GM21786 (cell line): ENCODE data around the gene CACTIN.

Experiments
- ATAC-seq: cut with Tn5 transposase; IDR thresholded peaks from one replicate; pipeline ENCODE4 v1.9.1; 2021; ENCODE audit not compliant: unreplicated experiment

The CACTIN gene

DNA sequence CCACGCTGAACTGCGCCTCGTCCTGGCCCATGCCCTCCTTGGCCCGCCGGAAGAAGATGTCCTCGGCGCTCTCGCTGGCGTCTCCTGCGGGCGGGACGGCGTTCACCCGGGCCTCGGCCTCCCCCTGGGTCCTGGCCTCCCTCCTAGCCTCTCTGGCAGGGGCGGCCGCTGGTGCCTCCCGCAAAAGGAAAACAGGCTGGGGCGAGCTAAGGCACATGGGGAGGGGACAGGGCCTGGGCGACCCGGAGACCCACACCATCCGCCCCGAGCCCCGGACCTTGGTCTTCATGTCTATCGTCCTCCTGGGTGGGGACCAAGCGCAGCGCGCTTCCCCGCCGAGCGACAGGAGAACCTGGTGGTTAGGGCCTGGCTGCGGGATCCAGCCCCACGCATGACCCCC, 14.3 kb downstream of the CACTIN start:
- ATAC-seq, result no peak

DNA sequence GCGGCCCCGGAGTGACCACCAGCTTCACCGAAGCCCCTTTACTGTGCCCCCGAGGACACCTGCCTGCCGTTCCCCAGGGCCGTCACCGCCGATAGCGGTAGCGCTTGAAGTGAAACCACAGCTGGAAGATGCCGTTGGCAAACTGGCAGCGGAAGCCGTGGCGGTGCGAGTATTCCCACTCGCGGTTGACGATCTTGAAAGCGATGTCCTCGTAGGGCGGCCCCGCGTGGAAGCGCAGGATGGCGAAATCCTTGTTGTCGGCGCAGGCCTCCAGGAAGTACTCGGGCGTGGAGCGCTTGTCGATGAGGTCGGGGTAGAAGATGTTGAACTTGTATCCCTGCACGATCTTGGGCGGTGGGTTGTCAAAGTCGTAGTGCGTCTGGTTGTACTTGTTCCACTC, 14.7 kb downstream of the CACTIN start:
- no peak for ATAC-seq

DNA sequence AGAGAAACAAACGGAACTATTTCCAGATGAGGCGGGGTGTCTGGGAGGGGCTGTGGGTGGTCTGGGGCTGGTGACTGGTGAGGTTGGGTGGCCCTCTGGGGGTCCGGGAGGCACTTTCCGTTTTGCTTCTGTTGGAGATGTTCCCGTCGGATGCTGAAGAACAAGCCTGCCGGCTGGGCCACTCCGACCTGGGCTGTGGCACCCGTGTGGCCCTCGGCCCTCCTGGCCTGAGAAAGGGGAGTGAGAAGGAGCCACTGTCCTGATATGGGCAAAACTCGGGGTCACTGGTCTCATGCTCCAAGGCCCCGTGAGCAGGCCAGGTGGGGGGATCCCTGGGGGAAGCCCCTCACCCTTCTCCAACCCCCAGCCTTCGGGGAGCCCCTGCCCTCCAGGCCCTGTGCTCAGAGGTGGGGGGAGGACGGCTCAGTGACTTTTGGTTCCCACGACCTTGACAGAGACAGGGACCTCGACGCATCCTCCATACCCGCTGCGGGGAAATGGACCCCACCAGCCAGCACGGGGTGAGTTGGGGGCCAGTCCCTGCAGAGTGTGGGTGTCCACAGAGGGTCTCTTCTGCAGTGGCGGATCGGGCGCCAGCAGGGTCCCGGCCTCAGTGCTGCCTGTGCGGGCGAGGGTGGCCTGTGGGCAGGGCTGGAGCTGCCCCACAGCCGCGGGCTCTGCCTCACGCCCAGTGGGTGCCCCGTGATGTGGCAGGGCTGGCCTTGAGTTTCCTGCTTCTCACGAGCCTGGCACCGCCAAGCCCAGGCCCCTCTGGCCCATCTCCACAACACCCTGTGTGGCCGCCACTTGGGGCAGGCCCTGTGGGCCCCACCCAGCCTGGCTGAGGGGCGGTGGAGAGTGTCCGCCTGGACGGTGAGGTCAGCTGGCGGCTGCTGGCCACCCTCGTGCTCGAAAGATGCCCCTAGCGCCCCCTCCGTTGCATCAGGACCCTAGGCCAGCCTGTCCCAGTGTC, 15.6 kb downstream of the CACTIN start:
- no peak for ATAC-seq

DNA sequence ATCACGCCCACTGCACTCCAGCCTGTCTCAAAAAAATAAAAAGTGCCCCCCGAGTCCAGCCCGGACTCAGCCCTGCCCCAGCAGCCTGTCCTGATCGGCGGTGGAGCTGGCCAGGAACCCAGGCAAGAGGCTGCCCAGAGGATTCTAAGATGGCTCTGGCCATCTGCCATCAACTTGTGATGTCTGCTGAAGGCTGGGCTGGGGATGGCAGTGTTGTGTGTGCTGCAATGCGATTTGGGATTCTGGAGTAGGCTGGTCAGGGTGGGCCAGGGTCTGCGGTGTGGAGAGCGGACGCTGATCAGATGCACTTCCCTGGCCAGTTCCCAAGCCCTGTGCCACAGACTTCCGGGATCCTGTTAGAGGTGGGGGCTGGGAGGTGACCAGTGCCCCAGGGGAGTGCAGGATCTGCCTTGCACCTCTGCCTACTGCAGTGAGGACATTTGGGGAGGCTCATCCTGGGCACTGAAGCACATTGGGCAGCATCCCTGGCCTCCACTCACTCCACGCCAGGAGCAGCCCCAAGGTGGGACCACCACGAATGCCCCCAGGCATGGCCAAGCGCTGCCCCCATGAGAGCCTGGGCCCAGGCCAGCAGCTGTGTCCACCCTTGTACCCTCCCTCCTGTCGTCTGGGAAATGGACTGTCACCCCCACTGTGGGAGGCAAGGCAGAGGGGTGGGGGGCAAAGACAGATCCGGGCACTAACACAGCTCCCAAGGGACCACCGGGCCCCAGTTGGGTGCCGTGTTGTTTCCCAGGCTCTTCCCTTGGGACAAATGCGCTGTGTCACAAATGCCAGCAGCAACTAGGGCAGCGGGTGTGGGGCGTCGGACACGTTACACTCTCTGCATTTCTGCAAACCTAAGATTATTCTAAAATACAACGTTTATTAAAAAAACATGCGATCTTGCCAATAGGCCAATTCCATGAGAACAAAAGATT, 16.5 kb downstream of the CACTIN start:
- no peak for ATAC-seq

DNA sequence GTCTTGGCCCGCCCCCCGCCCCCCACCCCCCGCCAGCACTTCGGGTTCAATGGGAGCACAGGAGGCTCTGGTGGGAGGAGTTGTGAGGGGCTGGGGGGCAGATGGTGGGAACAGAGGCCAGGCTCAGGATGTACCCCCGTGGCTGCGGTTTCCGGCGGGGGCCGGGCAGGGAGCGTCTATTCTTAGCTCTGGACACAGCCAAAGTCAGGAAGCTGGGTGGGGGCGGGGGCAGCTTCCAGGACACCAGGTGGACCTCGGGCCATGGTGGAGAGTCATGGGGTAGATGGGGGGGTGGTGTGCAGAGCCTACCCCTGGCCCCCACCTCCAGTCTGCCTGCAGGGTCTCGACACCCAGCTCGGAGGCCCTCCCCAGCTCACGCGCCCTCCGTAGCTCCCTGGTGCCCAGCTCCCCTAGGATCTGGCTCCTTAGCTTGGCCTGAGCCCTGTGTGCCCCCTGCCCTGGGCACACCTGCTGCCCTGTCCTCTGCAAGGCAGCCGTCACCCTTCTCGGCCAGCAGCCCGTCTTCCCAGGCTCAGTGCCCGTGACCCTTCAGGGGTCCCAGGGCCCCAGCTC, 17.8 kb downstream of the CACTIN start:
- ATAC-seq, result no peak

DNA sequence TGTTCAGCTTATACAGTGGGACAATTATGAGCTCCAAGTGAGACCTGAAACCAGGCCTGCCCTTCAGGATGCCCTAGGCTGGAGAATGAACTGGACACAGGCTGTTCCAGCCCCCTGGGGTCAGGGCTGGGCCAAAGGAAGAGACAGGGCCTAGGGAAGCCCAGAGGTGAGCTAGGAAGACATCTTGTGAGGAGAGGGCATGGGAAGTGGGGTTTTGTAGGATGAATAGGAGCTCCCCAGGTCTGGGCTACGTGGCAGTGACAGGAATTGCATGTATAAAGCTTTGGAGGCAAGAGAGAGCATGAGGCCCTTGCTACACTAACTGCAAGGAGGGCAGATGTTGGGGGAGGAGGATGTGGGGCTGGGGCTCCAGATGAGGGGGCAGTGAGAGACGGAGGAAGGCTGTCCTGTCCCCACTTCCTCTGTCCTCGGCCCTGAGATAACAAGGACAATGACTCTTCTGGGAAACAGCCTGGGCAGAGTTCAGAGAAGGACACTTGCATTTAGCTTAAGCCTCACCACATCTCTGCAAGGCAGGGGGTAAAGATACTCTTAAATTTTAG, 18.4 kb downstream of the CACTIN start:
- no peak for ATAC-seq

DNA sequence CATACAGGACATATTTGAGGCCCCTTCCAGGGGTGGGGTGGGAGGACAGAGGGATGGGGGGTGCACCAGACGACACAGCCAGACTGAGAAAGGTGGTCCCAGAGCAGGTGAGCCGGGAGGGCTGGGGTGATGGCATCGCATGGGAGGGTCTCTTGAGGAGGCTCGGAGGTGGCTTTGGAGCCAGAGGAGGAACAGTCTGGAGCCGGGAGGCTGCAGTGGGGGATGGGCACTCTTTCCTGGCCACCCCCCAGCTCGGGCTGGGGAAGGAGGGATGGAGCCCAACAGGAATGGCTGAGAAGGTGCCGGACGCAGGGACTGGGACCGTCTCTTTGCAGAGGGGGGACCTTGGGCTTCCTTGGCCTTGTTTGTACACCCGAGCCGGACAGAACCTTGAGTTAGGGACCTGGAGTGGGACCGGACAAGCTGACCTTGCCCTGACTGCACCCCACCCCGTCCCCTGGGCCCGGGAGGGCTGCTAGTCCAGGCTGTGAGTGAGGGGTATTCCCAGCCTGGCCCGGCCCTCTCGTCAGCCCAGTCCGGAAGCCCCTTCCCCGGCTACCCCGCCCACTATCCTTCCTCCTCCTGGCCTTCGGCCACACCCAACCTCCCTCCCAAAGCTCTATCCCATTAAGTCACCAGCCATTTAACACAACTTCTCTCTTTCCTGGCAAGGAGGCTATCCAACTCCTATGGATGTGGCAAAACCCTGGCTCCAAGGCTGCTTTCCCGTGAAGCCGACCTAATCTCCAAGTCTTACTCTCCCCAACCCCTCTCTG, 19.1 kb downstream of the CACTIN start:
- ATAC-seq, result no peak

DNA sequence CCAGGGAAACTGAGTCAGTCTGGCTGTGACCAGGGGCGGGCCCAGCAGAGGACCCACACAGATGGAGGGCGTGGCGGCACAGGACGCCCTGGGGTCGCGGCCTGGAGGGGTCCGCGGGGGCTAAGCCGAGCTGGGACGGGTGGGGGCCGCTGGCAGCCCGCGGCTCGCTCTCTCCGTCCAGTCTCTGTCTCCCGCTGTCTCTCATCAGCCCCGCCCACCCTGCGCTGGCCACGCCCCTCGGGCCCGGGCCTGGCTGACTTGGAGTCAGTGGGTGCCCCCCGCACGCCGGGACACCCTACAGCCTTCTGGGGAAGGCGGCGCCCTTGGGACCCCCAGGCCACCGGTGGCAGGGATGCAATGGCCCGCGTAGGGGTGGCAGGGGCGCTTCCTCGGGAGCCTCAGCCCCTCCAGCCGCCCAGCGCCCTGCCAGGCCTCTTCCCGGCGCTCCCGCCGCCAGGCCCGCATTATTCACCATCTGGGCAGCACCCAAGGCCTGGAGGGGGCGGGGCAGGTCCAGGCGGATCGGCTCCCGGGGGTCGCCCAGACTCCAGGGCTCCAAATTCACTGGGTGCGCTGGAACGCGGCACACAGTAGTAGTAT, 19.8 kb downstream of the CACTIN start, which contains the start of gene TBXA2R:
Gene TBXA2R (minus strand): TSS at position 186 of the 600 bp plus-strand sequence. CDS start 6,241 bp downstream, outside the sequence.
- no peak for ATAC-seq

DNA sequence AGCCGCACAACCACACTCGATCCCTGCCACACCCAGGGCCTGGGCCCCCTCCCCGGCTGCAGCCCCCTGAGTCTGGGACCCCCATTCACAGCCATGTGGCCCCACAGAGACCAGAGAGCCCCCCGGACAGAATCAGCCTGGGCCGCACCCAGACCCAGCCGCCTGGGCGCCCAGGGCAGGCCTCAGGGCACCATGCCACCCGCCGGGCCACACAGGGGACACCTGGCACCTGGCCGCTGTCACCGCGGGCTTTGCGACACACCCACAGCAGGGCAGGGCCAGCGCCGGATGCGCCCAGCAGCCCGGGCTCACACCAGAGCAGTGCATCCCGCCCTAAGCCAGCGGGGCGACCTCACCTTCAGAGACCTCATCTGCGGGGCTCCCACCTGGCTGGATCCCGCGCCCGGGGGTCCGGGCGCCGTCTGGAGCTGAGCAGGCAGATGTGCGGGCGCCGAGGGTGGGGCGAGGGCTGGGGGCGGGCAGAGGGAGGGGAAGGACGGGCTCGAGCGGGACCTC, 20.4 kb downstream of the CACTIN start:
- no peak for ATAC-seq

DNA sequence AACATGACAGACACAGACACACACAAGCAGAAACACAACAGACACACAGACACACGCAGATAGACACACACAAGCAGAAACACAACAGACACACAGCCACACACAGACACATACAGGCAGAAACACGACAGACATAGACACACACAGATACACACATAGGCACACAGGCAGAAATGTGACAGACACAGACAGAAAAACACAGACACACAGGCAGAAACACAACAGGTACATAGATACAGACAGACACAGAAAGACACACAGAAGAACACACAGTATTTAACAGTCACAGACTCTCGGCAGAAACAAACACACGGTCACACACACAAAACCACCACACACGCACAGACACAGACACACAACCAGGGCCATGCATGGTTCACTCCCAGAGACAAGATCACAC, 20.8 kb downstream of the CACTIN start:
- ATAC-seq, result no peak

DNA sequence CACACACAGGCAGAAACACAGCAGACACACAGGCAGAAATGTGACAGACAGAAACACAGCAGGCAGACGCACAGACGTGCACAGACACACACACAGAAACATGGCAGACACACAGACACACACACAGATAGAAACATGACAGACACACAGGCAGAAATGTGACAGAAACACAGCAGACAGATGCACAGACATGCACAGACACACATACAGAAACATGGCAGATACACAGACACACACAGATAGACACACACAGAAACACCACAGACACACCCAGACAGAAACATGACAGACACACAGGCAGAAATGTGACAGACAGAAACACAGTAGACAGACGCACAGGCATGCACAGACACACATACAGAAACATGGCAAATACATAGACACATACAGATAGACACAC, 21.2 kb downstream of the CACTIN start:
- no peak for ATAC-seq

DNA sequence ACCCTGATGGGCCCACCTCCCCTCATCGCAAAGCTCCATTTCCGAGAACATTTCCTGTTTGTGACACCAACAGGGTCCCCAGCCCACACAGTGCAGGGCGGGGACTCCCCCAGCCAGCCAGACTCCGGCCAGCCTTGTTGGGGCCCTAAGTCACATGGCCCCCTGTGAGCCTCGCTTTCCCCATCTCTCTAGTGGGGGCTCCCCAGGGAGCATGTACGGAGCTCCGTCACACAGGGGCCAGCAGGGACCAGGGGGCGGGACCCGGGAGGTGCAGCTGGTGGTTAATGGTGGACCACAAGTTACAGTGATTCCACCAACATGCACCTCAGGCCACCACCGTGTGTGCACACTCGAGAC, 21.6 kb downstream of the CACTIN start:
- ATAC-seq, result no peak

DNA sequence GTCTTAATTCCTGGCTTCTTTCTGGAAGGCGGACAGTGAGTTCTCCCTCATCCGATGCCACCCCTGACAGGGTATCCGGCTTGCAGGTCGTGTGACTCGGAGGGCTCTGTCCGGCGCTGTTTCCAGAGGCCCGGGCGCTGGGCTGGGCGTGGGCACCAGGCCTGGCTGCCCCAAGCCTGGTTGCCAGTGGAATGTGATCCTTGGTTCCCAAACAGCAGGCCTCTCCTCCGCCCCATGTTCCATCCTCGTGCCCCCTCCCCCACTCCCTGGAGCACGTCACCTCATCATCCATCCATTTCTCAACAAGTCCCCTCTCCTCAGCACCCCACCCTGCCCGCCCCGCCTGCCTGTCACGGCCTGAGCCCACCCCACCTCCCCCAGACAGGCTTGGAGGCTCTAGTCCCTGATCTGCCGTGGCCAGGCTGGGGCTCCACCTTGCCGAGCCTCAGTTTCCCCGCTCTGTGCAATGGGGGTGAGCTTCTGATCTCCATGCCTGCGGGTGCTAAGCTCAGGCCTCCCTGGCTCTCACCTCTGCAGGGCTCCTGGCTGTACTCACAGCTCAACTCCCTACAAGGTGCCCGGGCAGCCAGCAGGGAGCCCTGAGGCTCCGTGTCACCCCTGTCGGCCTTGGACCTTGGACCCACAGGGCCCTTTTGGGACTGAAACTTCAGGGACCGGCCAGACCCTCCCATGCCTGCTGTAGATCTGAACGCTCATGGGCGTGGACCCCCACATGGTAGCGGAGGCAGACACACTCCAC, 22.2 kb downstream of the CACTIN start:
- no peak for ATAC-seq

DNA sequence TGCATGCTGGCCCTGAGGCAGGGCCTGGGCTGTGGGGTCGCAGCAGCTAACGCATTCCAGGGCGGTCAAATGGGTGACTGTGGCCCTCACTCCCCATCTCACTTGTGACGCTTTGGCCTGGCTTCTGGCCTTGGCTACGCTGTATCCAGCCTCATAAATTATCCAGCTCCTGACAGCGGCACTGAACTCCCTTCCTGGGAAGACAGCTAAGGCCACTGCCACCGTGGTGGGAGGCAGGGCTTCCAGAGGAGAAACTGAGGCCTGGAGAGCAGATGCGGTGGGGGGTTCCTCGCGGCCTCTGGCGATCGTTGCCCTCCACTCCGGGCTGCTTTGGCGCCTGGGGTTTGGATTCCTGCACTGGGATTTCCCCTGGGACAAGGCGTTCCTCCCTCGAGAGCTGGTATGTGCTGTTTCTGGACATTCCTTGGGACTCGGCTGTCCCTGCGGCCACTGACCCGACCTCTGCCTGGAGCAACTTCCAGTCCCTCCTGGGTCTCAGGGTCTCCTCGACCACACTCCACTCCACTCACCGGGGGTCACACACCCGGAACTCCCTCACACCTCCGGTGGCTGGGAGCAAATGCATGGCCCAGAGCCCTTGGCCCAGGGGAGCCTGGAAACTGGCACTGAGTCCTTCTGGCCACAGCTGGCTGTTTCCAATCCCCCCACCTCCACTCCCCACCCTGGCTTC, 23.3 kb downstream of the CACTIN start:
- no peak for ATAC-seq

DNA sequence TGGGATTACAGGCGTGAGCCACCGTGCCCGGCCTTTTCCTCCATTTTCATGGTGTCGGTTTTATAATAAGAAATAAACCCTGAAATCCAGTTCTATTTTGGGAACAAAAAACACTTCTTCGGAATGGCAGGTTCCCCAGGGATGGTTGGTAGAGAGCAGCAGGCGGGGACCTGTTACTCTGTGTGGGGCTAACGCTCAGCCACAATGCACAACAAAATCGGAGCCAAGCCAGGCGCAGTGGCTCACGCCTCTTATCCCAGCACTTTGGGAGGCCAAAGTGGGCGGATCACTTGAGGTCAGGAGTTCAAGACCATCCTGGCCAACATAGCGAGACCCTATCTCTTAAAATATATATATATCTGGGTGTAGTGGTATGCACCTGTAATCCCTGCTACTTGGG, 25.6 kb downstream of the CACTIN start:
- ATAC-seq, result no peak

DNA sequence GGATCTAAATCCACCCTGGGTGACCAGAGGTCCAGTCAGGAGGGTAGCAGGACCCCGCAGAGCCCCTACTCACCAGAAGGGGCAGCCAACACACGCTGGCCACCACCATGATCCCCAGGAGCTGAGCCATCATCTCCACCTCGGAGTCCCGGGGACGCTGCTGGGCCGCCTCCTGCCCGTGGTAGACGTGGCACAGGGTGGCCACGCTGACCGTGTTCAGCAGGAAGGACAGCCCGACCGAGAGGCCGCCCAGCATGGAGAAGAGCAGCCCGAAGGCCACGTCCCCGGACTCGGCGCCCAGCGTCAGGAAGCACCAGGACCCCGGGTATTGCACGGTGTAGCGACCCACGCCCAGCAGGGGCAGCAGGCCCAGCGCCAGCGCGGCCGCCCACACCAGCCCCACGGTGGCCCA, 26.8 kb downstream of the CACTIN start:
- no peak for ATAC-seq

DNA sequence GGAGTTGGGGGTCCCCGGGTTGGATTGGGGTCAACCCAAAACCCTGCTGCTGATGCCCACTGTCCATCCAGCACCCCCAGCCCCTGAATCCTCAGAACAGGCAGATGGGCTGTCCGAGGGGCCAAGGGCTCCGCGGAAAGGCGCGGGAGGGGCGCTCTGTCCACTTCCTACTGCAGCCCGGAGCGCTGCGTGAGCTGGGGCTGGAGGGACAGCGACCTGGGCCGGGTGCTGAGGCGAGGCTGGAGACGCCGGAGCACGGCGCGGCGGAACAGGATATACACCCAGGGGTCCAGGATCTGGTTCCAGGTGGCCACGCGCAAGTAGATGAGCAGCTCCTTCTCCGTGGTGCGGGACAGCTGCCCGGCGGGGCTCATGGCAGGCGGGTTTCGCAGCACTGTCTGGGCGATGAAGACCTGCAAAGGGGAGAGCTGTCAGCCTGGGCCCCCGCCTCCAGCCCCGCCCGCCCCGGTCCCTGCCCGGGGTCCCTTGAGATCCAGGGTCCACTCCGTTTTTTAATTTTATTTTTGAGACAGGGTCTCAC, 31.0 kb downstream of the CACTIN start:
- ATAC-seq, result no peak

DNA sequence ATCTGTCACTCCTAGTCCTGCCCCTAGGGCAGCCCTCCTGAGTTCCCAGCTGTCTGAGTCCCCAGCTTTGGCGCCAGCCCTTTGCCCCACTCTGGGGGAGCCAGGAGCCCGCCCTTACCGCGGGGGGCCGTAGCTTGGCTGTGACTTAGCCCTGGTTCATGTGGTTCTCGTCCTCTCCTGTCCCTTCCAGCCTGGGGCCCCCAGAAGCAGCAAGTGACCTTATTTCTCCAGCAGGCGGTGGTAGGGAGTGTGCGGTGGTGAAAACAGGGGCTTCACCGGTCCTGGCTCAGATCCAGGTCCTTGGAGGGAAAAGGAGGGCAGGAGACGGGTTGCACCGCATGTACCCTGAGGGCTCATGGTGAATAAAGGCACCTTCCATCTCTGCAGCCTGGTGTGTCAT, 33.4 kb downstream of the CACTIN start:
- no peak for ATAC-seq
